ENCODE results near the gene ZRANB3.

DNA sequence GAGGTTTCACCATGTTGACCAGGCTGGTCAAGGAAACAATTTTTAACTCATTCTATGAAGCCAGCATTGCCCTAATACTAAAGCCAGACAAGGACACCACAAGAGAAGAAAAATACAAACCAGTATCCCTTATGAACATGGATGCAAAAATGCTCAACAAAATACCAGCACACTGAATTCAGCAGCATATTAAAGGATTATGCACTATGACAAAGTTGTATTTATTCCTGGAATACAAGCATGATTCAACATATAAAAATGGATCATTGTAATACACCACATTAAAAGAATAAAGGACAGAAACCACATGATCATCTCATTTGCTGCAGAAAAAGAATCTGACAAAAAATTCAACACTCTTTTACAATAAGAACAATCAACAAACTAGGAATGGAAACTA, 340.2 kb downstream of the ZRANB3 start:
- TF ChIP-seq RARA (CRISPR knock-in tag; IDR thresholded peaks at IDR 0.05) (no peak), CTCF (CRISPR knock-in tag; IDR thresholded peaks at IDR 0.05) (no peak), ETV6 (CRISPR knock-in tag; conservative IDR thresholded peaks at IDR 0.05) (no peak), POLR2AphosphoS5 (IDR thresholded peaks at IDR 0.05; ENCODE audit: low read depth, low read length) (no peak), NONO (IDR thresholded peaks at IDR 0.05) (no peak), NONO (CRISPR knock-in tag; conservative IDR thresholded peaks at IDR 0.05) (no peak), CBX5 (CRISPR knock-in tag; IDR thresholded peaks at IDR 0.05; ENCODE audit: borderline replicate concordance) (no peak), NBN (conservative IDR thresholded peaks at IDR 0.05) (no peak), CCDC6 (CRISPR knock-in tag; IDR thresholded peaks at IDR 0.05) (no peak), ZBTB20 (CRISPR knock-in tag; IDR thresholded peaks at IDR 0.05; ENCODE audit: borderline replicate concordance, low read depth) (no peak)
- TF ChIP-seq, protein P1, sequence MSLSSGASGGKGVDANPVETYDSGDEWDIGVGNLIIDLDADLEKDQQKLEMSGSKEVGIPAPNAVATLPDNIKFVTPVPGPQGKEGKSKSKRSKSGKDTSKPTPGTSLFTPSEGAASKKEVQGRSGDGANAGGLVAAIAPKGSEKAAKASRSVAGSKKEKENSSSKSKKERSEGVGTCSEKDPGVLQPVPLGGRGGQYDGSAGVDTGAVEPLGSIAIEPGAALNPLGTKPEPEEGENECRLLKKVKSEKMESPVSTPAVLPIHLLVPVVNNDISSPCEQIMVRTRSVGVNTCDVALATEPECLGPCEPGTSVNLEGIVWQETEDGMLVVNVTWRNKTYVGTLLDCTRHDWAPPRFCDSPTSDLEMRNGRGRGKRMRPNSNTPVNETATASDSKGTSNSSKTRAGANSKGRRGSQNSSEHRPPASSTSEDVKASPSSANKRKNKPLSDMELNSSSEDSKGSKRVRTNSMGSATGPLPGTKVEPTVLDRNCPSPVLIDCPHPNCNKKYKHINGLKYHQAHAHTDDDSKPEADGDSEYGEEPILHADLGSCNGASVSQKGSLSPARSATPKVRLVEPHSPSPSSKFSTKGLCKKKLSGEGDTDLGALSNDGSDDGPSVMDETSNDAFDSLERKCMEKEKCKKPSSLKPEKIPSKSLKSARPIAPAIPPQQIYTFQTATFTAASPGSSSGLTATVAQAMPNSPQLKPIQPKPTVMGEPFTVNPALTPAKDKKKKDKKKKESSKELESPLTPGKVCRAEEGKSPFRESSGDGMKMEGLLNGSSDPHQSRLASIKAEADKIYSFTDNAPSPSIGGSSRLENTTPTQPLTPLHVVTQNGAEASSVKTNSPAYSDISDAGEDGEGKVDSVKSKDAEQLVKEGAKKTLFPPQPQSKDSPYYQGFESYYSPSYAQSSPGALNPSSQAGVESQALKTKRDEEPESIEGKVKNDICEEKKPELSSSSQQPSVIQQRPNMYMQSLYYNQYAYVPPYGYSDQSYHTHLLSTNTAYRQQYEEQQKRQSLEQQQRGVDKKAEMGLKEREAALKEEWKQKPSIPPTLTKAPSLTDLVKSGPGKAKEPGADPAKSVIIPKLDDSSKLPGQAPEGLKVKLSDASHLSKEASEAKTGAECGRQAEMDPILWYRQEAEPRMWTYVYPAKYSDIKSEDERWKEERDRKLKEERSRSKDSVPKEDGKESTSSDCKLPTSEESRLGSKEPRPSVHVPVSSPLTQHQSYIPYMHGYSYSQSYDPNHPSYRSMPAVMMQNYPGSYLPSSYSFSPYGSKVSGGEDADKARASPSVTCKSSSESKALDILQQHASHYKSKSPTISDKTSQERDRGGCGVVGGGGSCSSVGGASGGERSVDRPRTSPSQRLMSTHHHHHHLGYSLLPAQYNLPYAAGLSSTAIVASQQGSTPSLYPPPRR (CRISPR knock-in tag; IDR thresholded peaks at IDR 0.05; ENCODE audit: borderline replicate concordance) = no peak

Measured in HepG2 (cell line).